NB4 (cell line): Measurements from ENCODE around the gene INSC.

Experiments used
- CTCF ChIP-seq: IDR thresholded peaks from one replicate; pipeline ENCODE4 v1.5.1; 2012; ENCODE audit warnings: low read depth, low read length
- MAX ChIP-seq: IDR thresholded peaks from 2 replicates; pipeline ENCODE4 v1.6.1; 2011; ENCODE audit warnings: low read depth, low read length
- MYC ChIP-seq: IDR thresholded peaks from 2 replicates; pipeline ENCODE4 v1.6.1; 2011; ENCODE audit warnings: low read depth, low read length
- POLR2A ChIP-seq: IDR thresholded peaks from 2 replicates; pipeline ENCODE4 v1.6.1; 2011; ENCODE audit warnings: mild to moderate bottlenecking; ENCODE audit not compliant: insufficient read length; ENCODE audit errors: extremely low read depth

GRCh38 chr11:15199693-15200092 is 85.0 kb downstream of the INSC start:
- TF ChIP-seq POLR2A (no peak), CTCF (no peak), MAX (no peak), MYC (no peak)
